Stimulated activated CD4-positive, alpha-beta T cell treated with anti-CD3 and anti-CD28 coated beads, Interleukin-15, amount 100 ng/mL, for 24 hours (primary cell): ENCODE results near the gene SYNPO2.

Experiments
- DNase-seq: peaks from one replicate; pipeline ENCODE4 v3.0.0-alpha.2; 2020

Gene SYNPO2

GRCh38 chr4:119081943-119082342 lies 193.3 kb downstream of the SYNPO2 start:
- DNase-seq, result no peak

- no peak for DNase-seq
Observed at GRCh38 chr4:119082661-119083060, 194.0 kb downstream of the SYNPO2 start.

GRCh38 chr4:119084513-119084912 lies 195.9 kb downstream of the SYNPO2 start:
- no peak for DNase-seq

GRCh38 chr4:119087121-119087520 lies 198.5 kb downstream of the SYNPO2 start:
- DNase-seq, result no peak

- no peak for DNase-seq
Observed at GRCh38 chr4:119087656-119088055, 199.0 kb downstream of the SYNPO2 start.

- no peak for DNase-seq
Observed at GRCh38 chr4:119093042-119093827, 204.6 kb downstream of the SYNPO2 start.

GRCh38 chr4:119097282-119097900 lies 208.7 kb downstream of the SYNPO2 start:
- no peak for DNase-seq

GRCh38 chr4:119098306-119098705 lies 209.7 kb downstream of the SYNPO2 start:
- no peak for DNase-seq

- no peak for DNase-seq
Observed at GRCh38 chr4:119099227-119099810, 210.7 kb downstream of the SYNPO2 start.

- DNase-seq, result no peak
Observed at GRCh38 chr4:119100655-119101054, 212.0 kb downstream of the SYNPO2 start.

- DNase-seq, result no peak
Observed at GRCh38 chr4:119103263-119103662, 214.6 kb downstream of the SYNPO2 start.

GRCh38 chr4:119104644-119105273 lies 216.1 kb downstream of the SYNPO2 start:
- no peak for DNase-seq

GRCh38 chr4:119105605-119106004 lies 217.0 kb downstream of the SYNPO2 start:
- DNase-seq, result no peak

- DNase-seq, result no peak
Observed at GRCh38 chr4:119106036-119107000, 217.7 kb downstream of the SYNPO2 start.

- DNase-seq, result no peak
Observed at GRCh38 chr4:119110121-119110520, 221.5 kb downstream of the SYNPO2 start.
